Measurements from ENCODE around the gene JUNB. TPM values are rescaled to one million over a fixed set of nuclear protein-coding genes. Genes with fewer than 3 reads are reported as not detected.

Gene JUNB
- total RNA-seq, 1 experiment from 2014 or later = 49.7 TPM

DNA sequence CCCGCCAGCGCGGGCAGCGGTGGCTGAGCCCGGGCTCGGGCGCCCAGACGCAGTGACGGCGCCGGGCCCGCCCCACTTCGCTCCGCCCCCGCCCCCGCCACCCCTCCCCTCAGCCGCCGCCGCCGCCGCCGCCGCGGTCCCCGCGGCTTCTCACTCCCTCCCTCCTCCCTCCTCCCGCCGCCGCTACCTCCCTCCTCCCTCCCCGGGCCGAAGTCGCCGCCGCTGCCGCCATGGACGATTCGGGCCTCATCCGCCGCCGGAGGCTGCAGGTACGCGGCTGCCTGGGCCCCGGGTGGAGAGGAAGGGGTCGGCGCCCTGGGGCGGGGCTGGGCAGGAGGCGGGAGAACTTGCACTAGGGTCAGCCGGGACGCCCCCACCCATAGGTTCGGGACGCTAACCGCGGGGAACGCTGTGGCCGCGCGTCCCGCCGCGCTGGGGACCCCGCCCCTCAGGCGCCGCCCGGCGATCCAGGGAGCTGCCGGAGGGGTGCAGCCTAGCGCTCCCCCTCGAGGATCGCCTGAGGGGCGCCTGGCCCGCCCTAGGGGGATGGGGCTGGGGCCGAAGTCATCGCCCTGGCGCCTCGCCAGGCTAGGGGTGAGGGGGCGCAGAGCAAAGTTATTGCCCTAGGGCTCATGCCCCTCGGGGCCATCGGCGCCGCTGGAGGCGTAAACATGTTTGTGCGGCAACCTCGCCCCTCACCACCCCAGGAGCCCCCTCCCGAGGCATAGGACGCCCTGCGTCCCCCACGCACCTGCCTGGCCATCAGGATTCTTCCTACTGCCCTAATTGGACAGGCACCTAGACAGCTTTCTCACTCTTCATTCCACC lies 42.7 kb downstream of the JUNB start:
- CTCF ChIA-PET = no interaction called here
- in situ Hi-C loops (cut with HindIII; ENCODE audit: low pct_unique_long_range_greater_than_20kb, low sequenced_read_pairs) = no loop called here
- Histone ChIP-seq H3K9me3 (ENCODE audit: control insufficient read depth, insufficient read depth, low read depth, low read length) (no peaks in the 10 kb centered on the region), H3K27ac (ENCODE audit: low read length) (no peak overlapping the region), H3K27me3 (ENCODE audit: control insufficient read depth, insufficient read depth, low read length) (no peaks in the 10 kb centered on the region; the same call in 1 of the 2 replicates), H3K36me3 (ENCODE audit: control insufficient read depth, insufficient read depth, low read length) (no peaks in the 10 kb centered on the region; the same call in 1 of the 2 replicates), H3K4me3 (ENCODE audit: low read depth in 2 of 2, low read length in 2 of 2) (peak overlapping the region; percentile 47 to 57), H3K4me1 (ENCODE audit: control insufficient read depth, insufficient read depth, low read length) (peaks cover 4% of the 10 kb centered on the region)
- BruUV-seq (replicated peaks) = no TSS peak
- DNase-seq (ENCODE audit: low read depth, low spot score) = no peak
- peak; percentile 46 for ATAC-seq
- POLR2A ChIA-PET = no interaction called here
- TF ChIP-seq TCF7L2 (IDR thresholded peaks at IDR 0.05; ENCODE audit: low read depth, low read length) = no peak
- no peak for TF ChIP-seq POLR2AphosphoS5 (IDR thresholded peaks at IDR 0.05; ENCODE audit: low read depth, low read length)
- TF ChIP-seq, protein P1, sequence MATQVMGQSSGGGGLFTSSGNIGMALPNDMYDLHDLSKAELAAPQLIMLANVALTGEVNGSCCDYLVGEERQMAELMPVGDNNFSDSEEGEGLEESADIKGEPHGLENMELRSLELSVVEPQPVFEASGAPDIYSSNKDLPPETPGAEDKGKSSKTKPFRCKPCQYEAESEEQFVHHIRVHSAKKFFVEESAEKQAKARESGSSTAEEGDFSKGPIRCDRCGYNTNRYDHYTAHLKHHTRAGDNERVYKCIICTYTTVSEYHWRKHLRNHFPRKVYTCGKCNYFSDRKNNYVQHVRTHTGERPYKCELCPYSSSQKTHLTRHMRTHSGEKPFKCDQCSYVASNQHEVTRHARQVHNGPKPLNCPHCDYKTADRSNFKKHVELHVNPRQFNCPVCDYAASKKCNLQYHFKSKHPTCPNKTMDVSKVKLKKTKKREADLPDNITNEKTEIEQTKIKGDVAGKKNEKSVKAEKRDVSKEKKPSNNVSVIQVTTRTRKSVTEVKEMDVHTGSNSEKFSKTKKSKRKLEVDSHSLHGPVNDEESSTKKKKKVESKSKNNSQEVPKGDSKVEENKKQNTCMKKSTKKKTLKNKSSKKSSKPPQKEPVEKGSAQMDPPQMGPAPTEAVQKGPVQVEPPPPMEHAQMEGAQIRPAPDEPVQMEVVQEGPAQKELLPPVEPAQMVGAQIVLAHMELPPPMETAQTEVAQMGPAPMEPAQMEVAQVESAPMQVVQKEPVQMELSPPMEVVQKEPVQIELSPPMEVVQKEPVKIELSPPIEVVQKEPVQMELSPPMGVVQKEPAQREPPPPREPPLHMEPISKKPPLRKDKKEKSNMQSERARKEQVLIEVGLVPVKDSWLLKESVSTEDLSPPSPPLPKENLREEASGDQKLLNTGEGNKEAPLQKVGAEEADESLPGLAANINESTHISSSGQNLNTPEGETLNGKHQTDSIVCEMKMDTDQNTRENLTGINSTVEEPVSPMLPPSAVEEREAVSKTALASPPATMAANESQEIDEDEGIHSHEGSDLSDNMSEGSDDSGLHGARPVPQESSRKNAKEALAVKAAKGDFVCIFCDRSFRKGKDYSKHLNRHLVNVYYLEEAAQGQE (IDR thresholded peaks at IDR 0.05; ENCODE audit: insufficient read depth in 1 of 2, low read depth in 2 of 2, low read length in 1 of 2) = no peak
- TF ChIP-seq, protein P2, sequence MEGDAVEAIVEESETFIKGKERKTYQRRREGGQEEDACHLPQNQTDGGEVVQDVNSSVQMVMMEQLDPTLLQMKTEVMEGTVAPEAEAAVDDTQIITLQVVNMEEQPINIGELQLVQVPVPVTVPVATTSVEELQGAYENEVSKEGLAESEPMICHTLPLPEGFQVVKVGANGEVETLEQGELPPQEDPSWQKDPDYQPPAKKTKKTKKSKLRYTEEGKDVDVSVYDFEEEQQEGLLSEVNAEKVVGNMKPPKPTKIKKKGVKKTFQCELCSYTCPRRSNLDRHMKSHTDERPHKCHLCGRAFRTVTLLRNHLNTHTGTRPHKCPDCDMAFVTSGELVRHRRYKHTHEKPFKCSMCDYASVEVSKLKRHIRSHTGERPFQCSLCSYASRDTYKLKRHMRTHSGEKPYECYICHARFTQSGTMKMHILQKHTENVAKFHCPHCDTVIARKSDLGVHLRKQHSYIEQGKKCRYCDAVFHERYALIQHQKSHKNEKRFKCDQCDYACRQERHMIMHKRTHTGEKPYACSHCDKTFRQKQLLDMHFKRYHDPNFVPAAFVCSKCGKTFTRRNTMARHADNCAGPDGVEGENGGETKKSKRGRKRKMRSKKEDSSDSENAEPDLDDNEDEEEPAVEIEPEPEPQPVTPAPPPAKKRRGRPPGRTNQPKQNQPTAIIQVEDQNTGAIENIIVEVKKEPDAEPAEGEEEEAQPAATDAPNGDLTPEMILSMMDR (IDR thresholded peaks at IDR 0.05) = peak; percentile 10; the same call in 1 of the 2 replicates
- TF ChIP-seq SIN3A (IDR thresholded peaks at IDR 0.05; ENCODE audit: borderline replicate concordance, insufficient read depth, low read depth, low read length) = 0 out of 2 replicates have a peak, but pooled peaks have one; percentile 37
- intact Hi-C loops (cut with micrococcal nuclease; ENCODE audit: unreplicated experiment) = no loop called here

DNA sequence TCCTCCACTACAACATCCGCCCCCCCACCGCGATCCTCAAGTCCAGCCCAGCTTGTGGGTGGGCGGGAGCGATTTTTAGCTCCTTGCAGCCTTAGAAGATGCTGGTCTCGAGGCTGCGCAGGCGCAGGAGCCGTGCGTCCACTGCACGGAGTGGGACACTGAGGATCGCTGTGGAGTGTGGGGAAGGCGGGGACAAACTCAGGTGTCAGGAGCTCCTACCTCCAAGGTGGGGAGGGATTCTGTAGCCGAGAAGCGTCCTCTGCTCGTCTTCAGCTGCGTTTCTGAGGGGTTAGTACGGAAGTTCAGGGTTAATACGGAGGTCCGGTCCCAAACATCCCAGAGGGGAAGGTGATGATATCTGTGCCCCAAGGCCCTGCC lies 43.3 kb downstream of the JUNB start, which contains the start of gene RTBDN:
RTBDN (minus strand) TSS at position 14 of the 378 bp plus-strand sequence. CDS start 4,600 bp downstream, outside the sequence.
- Histone ChIP-seq H3K27me3 (ENCODE audit: control insufficient read depth, insufficient read depth, low read length) (no peaks in the 10 kb centered on the region; the same call in 1 of the 2 replicates), H3K27ac (ENCODE audit: low read length) (peak within 1 kb of the TSS; percentile 12; the same call in 1 of the 2 replicates), H3K4me3 (ENCODE audit: low read depth in 2 of 2, low read length in 2 of 2) (peak within 1 kb of the TSS; percentile 57 to 58), H3K9me3 (ENCODE audit: control insufficient read depth, insufficient read depth, low read depth, low read length) (no peaks in the 10 kb centered on the region), H3K36me3 (ENCODE audit: control insufficient read depth, insufficient read depth, low read length) (no peaks in the 10 kb centered on the region; the same call in 1 of the 2 replicates), H3K4me1 (ENCODE audit: control insufficient read depth, insufficient read depth, low read length) (peaks cover 4% of the 10 kb centered on the region)
- no TSS peak for BruUV-seq (replicated peaks)
- ChIA-PET CTCF (no interaction called here), POLR2A (no interaction called here)
- ATAC-seq = no peak
- in situ Hi-C loops (cut with HindIII; ENCODE audit: low pct_unique_long_range_greater_than_20kb, low sequenced_read_pairs) (no loop called here), intact Hi-C loops (cut with micrococcal nuclease; ENCODE audit: unreplicated experiment) (no loop called here)
- TF ChIP-seq TCF7L2 (IDR thresholded peaks at IDR 0.05; ENCODE audit: low read depth, low read length) = no peak
- TF ChIP-seq, protein P1 (IDR thresholded peaks at IDR 0.05; ENCODE audit: insufficient read depth in 1 of 2, low read depth in 2 of 2, low read length in 1 of 2) = no peak
- no peak for TF ChIP-seq SIN3A (IDR thresholded peaks at IDR 0.05; ENCODE audit: borderline replicate concordance, insufficient read depth, low read depth, low read length)
- TF ChIP-seq POLR2AphosphoS5 (IDR thresholded peaks at IDR 0.05; ENCODE audit: low read depth, low read length) = no peak
- TF ChIP-seq, protein P2 (IDR thresholded peaks at IDR 0.05) = no peak
- DNase-seq (ENCODE audit: low read depth, low spot score) = no peak
